ENCODE data around the gene ANKRD63.

DNA sequence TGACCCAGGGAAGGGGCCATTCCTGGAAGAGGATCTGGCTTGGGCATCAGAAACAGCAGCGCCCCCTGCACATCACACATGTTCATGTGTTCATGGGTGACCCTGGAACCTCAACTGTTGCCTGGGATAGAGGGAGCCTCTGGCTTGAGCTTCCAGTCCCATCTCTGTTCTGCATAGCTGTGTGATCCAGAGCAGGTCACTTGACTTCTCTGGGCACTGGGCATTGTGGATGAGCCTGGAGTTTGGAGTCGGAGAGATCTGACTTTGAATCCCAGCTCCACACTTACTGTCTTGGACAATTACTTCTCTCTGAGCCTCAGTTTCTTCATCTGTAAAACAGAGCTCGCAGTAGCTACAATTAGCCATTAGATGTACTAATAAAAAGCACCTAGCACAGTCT lies 28.4 kb downstream of the ANKRD63 start:
- TF ChIP-seq, protein P1, sequence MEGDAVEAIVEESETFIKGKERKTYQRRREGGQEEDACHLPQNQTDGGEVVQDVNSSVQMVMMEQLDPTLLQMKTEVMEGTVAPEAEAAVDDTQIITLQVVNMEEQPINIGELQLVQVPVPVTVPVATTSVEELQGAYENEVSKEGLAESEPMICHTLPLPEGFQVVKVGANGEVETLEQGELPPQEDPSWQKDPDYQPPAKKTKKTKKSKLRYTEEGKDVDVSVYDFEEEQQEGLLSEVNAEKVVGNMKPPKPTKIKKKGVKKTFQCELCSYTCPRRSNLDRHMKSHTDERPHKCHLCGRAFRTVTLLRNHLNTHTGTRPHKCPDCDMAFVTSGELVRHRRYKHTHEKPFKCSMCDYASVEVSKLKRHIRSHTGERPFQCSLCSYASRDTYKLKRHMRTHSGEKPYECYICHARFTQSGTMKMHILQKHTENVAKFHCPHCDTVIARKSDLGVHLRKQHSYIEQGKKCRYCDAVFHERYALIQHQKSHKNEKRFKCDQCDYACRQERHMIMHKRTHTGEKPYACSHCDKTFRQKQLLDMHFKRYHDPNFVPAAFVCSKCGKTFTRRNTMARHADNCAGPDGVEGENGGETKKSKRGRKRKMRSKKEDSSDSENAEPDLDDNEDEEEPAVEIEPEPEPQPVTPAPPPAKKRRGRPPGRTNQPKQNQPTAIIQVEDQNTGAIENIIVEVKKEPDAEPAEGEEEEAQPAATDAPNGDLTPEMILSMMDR (IDR thresholded peaks at IDR 0.05 in 8 of 11, conservative IDR thresholded peaks at IDR 0.05 in 3 of 11) = no peak
- TF ChIP-seq POLR2A (IDR thresholded peaks at IDR 0.05) (no peak), POLR2AphosphoS5 (IDR thresholded peaks at IDR 0.05) (no peak)
